H1 (cell line): ENCODE data around the gene FAM228B. TPM values are rescaled to one million over a fixed set of nuclear protein-coding genes. Genes with fewer than 3 reads are reported as not detected.
A peak's percentile ranks its signal among the peaks of the same experiment; 100 is the strongest.

Experiments
- ASH2L ChIP-seq: fragments of 200-600, 300-600 bp; sonication (generic); IDR thresholded peaks from one replicate; pipeline ENCODE4 v1.7.1; 2017; ENCODE audit warnings: low read length
- CTCF ChIP-seq, 3 experiments: IDR thresholded peaks; 1 replicate in 2 of 3; 2 replicates in 1 of 3; pipeline versions ENCODE4 v1.5.1 to v1.6.1; 2011; ENCODE audit warnings: low read length in 3 of 3, mild to moderate bottlenecking in 3 of 3, inconsistent platforms in 2 of 3, low read depth in 1 of 3, moderate library complexity in 1 of 3; ENCODE audit not compliant: insufficient read depth in 1 of 3; ENCODE audit errors: control extremely low read depth in 1 of 3
- POLR2AphosphoS5 ChIP-seq: IDR thresholded peaks from 2 replicates; pipeline ENCODE4 v1.6.1; 2011; ENCODE audit warnings: low read depth, low read length
- SRF ChIP-seq: IDR thresholded peaks from 2 replicates; pipeline ENCODE4 v1.6.1; 2011; ENCODE audit warnings: mild to moderate bottlenecking, low read depth, low read length, moderate library complexity
- polyA plus RNA-seq, 7 experiments: library from polyadenylated mRNA; depleted of rRNA in 3 of 7; stranded (reverse) in 5 of 7; unstranded in 2 of 7; fragments of >200 nt in 5 of 7; fragments of 200-250 nt in 2 of 7; gene quantifications; 1 replicate in 5 of 7; 2 replicates in 1 of 7; 4 replicates in 1 of 7; pipeline versions ENCODE4 v1.2.1 to v1.2.3, GENCODE V29; 2011 to 2013; ENCODE audit warnings: missing spikeins in 2 of 7, mixed read lengths in 2 of 7
- total RNA-seq: library from RNA; stranded (reverse); fragmentation: NEBNext Ultra II Directional; extraction: Animal tissue kit (Norgen Biotek cat#: 25700); gene quantifications from 2 replicates; pipeline ENCODE4 v1.2.1, GENCODE V29; 2021

Gene FAM228B
- total and polyA plus RNA-seq, 2 of the 8 experiments (the other 6 are each of a cell fraction or from before 2014, with no cell fraction given) = 1.4 to 3.2 TPM

GRCh38 chr2:24076849-24077534 lies 46.3 kb upstream of the FAM228B start (continued):
- TF ChIP-seq CTCF (IDR thresholded peaks at IDR 0.05; ENCODE audit: control extremely low read depth in 1 of 3, insufficient read depth in 1 of 3, low read depth in 1 of 3, low read length in 3 of 3) (no peak), ASH2L (no peak), SRF (no peak), POLR2AphosphoS5 (peak; percentile 48)
